Mesothelial cell of epicardium (in vitro differentiated cells): Measurements from ENCODE around the gene P2RX4. TPM values are rescaled to one million over a fixed set of nuclear protein-coding genes. Genes with fewer than 3 reads are reported as not detected.

Experiments
- DNase-seq, 2 experiments: peaks; one replicate each; pipeline ENCODE4 v3.0.0; 2021; ENCODE audit warnings: low spot score in 2 of 2; ENCODE audit not compliant: unreplicated experiment in 2 of 2
- H3K27ac Mint-ChIP-seq: 2 replicates; pipeline ENCODE4 v1.8.0; 2021; ENCODE audit warnings: mixed read lengths
- H3K27me3 Mint-ChIP-seq: 2 replicates; pipeline ENCODE4 v1.8.0; 2021; ENCODE audit warnings: low read depth, mixed read lengths
- H3K36me3 Mint-ChIP-seq: 2 replicates; pipeline ENCODE4 v1.8.0; 2021; ENCODE audit warnings: mixed read lengths
- H3K4me1 Mint-ChIP-seq: 2 replicates; pipeline ENCODE4 v1.8.0; 2021; ENCODE audit warnings: mixed read lengths
- H3K4me3 Mint-ChIP-seq: 2 replicates; pipeline ENCODE4 v1.8.0; 2021; ENCODE audit warnings: mild to moderate bottlenecking, moderate library complexity, mixed read lengths
- H3K9me3 Mint-ChIP-seq: 2 replicates; pipeline ENCODE4 v1.8.0; 2021; ENCODE audit warnings: mixed read lengths
- total RNA-seq: library from RNA; stranded (reverse); gene quantifications from 3 replicates; pipeline ENCODE4 v1.2.1, GENCODE V29; 2021
- TF ChIP-seq, protein P1 (sequence below): fragments of 200-600 bp; sonication (generic); IDR thresholded peaks from one replicate; pipeline ENCODE4 v1.5.0; 2021; ENCODE audit warnings: antibody characterized with exemption; ENCODE audit not compliant: unreplicated experiment

P2RX4 gene
- total RNA-seq, 1 donor from 2014 or later: 19.3 TPM

DNA sequence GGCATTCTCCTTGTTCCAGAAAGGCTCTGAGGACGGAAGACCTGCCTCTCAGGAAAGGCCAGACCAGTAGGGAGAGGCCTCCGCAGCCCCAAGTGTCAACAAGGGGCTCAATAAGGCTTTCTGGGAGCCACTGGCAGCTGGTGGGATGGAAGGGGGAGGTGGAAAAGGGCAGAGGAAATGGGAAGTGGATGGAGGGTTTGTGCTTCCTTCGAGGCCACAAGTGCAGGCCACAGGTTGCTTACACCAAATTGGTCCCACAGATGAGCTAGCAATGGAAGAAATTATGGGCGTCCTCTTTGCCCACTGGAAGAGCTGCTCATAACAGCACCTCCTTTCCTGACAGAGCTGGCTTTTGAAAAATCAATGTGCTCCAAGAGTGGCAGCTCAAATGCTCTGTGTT lies 28.2 kb downstream of the P2RX4 start:
- no peak for DNase-seq
- peaks cover 20% of the 10 kb centered on the region for H3K4me1 Mint-ChIP-seq
- H3K27me3 Mint-ChIP-seq: no peaks in the 10 kb centered on the region
- peaks cover 8% of the 10 kb centered on the region for H3K36me3 Mint-ChIP-seq
- H3K4me3 Mint-ChIP-seq: no peak overlapping the region
- no peaks in the 10 kb centered on the region for H3K9me3 Mint-ChIP-seq
- TF ChIP-seq, protein P1, sequence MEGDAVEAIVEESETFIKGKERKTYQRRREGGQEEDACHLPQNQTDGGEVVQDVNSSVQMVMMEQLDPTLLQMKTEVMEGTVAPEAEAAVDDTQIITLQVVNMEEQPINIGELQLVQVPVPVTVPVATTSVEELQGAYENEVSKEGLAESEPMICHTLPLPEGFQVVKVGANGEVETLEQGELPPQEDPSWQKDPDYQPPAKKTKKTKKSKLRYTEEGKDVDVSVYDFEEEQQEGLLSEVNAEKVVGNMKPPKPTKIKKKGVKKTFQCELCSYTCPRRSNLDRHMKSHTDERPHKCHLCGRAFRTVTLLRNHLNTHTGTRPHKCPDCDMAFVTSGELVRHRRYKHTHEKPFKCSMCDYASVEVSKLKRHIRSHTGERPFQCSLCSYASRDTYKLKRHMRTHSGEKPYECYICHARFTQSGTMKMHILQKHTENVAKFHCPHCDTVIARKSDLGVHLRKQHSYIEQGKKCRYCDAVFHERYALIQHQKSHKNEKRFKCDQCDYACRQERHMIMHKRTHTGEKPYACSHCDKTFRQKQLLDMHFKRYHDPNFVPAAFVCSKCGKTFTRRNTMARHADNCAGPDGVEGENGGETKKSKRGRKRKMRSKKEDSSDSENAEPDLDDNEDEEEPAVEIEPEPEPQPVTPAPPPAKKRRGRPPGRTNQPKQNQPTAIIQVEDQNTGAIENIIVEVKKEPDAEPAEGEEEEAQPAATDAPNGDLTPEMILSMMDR: no peak
- H3K27ac Mint-ChIP-seq: no peak overlapping the region

DNA sequence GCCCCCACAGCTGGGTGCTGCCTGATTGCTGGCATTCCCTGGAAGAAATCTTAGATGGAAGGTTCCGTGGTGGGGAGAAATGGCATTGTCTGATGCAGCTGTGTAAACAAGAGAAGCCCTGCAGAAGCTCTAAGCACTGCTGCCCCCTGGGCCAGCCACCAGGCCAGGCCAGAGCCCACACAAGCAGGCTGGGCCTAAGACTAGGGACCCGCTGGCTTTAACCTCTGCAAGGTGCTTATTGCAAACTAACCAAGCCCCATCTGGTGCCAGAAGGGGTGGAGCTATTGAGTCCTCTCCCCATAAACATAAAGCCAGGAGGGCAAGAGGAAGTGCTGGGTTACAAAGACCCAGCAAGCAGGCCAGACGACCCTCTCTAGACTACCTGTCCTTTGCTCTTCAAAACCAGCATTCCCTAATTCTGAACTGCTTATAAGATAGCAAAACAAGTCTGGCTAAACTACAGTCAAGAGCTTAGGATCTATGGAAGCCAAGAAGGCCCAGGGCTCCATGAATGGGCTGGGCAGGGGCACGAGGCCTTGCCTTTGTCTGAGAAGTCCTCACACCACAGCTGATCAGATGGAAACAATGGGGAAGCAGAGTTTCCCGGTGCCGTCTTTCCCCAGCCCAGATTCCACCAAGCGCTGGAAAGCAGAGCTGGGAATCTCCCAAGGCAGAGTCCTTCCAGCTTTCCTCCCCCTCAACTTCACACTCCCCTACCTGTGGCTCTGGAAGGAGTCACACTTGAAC lies 28.8 kb downstream of the P2RX4 start:
- Mint-ChIP-seq H3K36me3 (peaks cover 15% of the 10 kb centered on the region), H3K9me3 (no peaks in the 10 kb centered on the region), H3K27me3 (no peaks in the 10 kb centered on the region), H3K4me3 (no peak overlapping the region), H3K27ac (peak overlapping the region; percentile 56), H3K4me1 (peaks cover 20% of the 10 kb centered on the region)
- TF ChIP-seq, protein P1: no peak
- DNase-seq: no peak

DNA sequence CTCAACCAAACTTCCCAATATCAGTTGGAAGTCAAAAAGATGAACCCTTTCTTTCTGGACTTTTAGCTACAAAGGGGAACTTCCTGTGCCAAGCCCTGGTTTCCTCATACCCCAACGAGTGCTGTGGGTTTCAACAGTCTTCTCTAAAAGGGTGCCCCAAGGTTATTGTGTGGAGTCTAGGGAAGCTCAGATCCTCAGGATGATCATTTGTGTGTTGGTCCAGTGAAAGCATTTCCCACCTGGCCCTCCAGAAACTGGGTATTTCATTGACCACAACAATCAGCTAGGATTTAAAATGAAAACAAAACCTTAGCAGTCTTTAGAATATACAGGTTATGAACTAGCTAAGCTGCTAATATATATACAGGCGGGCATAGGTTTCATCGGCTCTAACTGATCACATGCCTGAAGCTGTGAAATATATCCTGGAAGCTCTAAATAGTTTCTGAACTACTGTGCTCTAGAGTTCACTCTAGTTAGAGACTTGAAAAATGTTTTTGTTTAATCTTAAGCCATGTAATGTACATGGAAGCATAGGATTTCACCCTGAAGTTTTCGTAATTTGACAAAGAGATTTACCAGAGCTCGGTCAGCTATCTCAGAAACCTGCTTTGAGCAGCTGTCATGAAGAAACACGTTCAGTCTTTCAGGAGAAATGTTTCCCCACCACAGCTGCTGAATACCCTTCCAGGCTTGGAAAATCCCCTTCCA lies 29.6 kb downstream of the P2RX4 start:
- Mint-ChIP-seq H3K4me1 (peaks cover 20% of the 10 kb centered on the region), H3K27ac (peak overlapping the region; percentile 56), H3K4me3 (no peak overlapping the region), H3K36me3 (peaks cover 16% of the 10 kb centered on the region), H3K27me3 (no peaks in the 10 kb centered on the region), H3K9me3 (no peaks in the 10 kb centered on the region)
- no peak for DNase-seq
- TF ChIP-seq, protein P1: no peak

DNA sequence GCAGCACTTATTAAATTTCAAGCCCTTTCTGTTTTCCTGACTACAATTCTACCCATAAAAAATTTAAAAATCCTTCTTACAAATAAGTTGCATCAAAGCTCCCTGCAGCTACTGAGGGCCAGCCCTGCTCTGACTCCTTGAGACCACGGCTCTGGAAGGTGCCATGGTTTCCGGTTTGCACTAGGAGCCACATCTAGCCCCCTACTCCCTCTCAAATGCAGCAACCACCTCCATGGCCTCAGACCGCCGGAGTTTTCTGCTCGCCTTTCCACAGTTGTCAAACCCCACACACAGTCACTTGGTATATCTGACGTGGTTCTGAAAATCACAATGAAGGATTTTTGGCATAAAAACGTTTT lies 30.1 kb downstream of the P2RX4 start:
- TF ChIP-seq, protein P1: no peak
- Mint-ChIP-seq H3K27ac (peak overlapping the region; percentile 54), H3K27me3 (no peaks in the 10 kb centered on the region), H3K36me3 (peaks cover 12% of the 10 kb centered on the region), H3K4me3 (no peak overlapping the region), H3K9me3 (no peaks in the 10 kb centered on the region), H3K4me1 (peaks cover 20% of the 10 kb centered on the region)
- no peak for DNase-seq

DNA sequence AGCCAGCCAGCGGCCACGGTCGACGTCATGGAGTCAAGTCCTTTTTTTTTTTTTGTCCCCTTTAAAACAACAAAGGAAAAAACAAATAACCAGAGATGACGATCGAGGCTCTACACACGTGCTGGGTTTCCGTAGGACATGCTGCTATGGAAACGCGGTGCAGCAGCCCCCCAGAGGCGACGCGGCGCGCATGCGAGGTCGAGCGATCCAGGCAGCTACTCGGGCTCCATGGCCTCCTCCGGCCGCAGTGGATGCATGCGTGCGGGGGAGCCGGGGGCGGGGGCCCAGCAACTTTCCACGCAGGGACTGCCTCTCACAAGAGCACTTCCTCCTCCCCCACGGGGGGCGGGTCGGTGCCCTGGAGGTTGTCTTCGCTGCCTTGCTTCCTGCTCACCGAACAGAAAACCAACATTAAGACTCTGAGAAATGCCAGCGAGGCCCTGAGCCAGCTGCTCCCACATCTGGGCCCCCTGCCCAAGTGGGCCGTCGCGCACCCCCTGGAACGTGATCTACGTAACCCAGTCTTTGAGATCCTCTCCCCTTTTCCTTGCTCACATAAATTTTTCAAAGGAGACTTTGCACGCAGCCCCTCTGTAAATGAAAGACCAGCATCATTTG lies 30.7 kb downstream of the P2RX4 start:
- peaks cover 12% of the 10 kb centered on the region for H3K36me3 Mint-ChIP-seq
- no peaks in the 10 kb centered on the region for H3K27me3 Mint-ChIP-seq
- no peaks in the 10 kb centered on the region for H3K9me3 Mint-ChIP-seq
- peaks cover 20% of the 10 kb centered on the region for H3K4me1 Mint-ChIP-seq
- H3K4me3 Mint-ChIP-seq: no peak overlapping the region
- DNase-seq: no peak
- peak overlapping the region; percentile 37 for H3K27ac Mint-ChIP-seq
- TF ChIP-seq, protein P1: no peak
